GM21367 (cell line): ENCODE results near the gene ANO9.

ENCODE experiments used
- ATAC-seq: cut with Tn5 transposase; IDR thresholded peaks from one replicate; pipeline ENCODE4 v1.9.1; 2021; ENCODE audit not compliant: unreplicated experiment

The ANO9 gene

GRCh38 chr11:441418-442274 lies at the start of gene ANO9:
ANO9 (minus strand) TSS chr11:442011; CDS start chr11:441926, 85 bp downstream.
- ATAC-seq = no peak

- ATAC-seq = no peak
Measured at GRCh38 chr11:491358-491757, 49.5 kb upstream of the ANO9 start.

- ATAC-seq = no peak
Measured at GRCh38 chr11:490930-491260, 49.1 kb upstream of the ANO9 start.

GRCh38 chr11:490186-490929 lies 48.5 kb upstream of the ANO9 start:
- ATAC-seq = no peak

GRCh38 chr11:489610-490185 lies 47.9 kb upstream of the ANO9 start:
- ATAC-seq = no peak

GRCh38 chr11:488992-489391 lies 47.2 kb upstream of the ANO9 start:
- ATAC-seq = no peak

GRCh38 chr11:488579-488978 lies 46.8 kb upstream of the ANO9 start:
- ATAC-seq = no peak

GRCh38 chr11:488062-488461 lies 46.3 kb upstream of the ANO9 start:
- ATAC-seq = no peak

GRCh38 chr11:487571-488021 lies 45.8 kb upstream of the ANO9 start:
- no peak for ATAC-seq

- no peak for ATAC-seq
Measured at GRCh38 chr11:486189-486588, 44.4 kb upstream of the ANO9 start.

- ATAC-seq = no peak
Measured at GRCh38 chr11:484616-485015, 42.8 kb upstream of the ANO9 start.

- ATAC-seq = no peak
Measured at GRCh38 chr11:479311-479710, 37.5 kb upstream of the ANO9 start.

GRCh38 chr11:477052-477715 lies 35.4 kb upstream of the ANO9 start:
- ATAC-seq = no peak

- no peak for ATAC-seq
Measured at GRCh38 chr11:476416-476815, 34.6 kb upstream of the ANO9 start.

- ATAC-seq = no peak
Measured at GRCh38 chr11:475941-476340, 34.1 kb upstream of the ANO9 start.

- no peak for ATAC-seq
Measured at GRCh38 chr11:474914-475506, 33.2 kb upstream of the ANO9 start.

GRCh38 chr11:473962-474785 lies 32.4 kb upstream of the ANO9 start:
- ATAC-seq = no peak

GRCh38 chr11:473415-473814 lies 31.6 kb upstream of the ANO9 start:
- ATAC-seq = no peak

GRCh38 chr11:472816-473215 lies 31.0 kb upstream of the ANO9 start:
- ATAC-seq = no peak

- no peak for ATAC-seq
Measured at GRCh38 chr11:472272-472671, 30.5 kb upstream of the ANO9 start.
